Measurements from ENCODE around the gene LYZL1. TPM values are rescaled to one million over a fixed set of nuclear protein-coding genes. Genes with fewer than 3 reads are reported as not detected.
"Not testable (repeated sequence)": the region's sequence is repeated elsewhere in the genome, so short reads cannot be mapped to it uniquely, and the experiment has no call there.

Gene LYZL1
- total RNA-seq, 1 donor from 2014 or later: not detected

DNA sequence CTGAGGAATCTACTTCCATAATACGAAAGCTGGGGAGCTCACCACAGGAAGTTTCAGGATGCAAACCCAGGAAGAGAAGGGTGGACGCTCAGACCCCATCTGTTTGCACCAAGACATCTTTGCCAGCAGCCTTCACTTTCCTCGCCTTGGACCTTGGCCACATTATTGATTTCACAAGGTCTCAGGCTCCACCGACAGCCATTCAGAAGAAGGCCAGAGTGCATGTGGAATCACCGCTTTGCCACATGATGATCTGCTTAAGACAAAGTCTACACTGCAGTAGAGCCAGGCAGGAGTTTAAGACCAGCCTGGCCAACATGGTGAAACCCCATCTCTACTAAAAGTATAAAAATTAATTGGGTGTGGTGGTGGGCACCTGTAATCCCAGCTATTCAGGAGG, 60.0 kb downstream of the LYZL1 start:
- no peak for ATAC-seq
- intact Hi-C loops (cut with DNase I): no loop called here
- no peak for DNase-seq (ENCODE audit: missing footprints)

DNA sequence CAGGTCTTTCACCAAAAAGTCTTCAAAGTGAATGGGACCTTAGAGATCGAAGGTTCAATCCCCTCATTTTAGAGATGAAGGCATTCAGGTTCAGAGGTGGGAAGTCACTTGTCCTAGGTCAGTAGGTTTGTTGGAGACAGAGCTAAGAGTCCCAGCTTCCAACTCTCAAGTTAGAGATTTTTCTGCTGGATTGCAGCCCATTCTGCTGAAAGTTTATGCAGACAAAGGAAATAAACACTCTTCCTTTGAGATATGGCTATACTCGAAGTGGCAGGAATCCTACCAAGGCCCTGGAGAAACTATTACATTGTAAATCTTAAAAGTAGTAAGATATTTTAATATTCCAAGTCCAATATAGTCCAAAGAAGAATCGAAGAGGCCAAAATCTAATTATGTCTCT, 64.4 kb downstream of the LYZL1 start:
- ATAC-seq (no peak), DNase-seq (ENCODE audit: missing footprints) (no peak)
- intact Hi-C loops (cut with DNase I): no loop called here

DNA sequence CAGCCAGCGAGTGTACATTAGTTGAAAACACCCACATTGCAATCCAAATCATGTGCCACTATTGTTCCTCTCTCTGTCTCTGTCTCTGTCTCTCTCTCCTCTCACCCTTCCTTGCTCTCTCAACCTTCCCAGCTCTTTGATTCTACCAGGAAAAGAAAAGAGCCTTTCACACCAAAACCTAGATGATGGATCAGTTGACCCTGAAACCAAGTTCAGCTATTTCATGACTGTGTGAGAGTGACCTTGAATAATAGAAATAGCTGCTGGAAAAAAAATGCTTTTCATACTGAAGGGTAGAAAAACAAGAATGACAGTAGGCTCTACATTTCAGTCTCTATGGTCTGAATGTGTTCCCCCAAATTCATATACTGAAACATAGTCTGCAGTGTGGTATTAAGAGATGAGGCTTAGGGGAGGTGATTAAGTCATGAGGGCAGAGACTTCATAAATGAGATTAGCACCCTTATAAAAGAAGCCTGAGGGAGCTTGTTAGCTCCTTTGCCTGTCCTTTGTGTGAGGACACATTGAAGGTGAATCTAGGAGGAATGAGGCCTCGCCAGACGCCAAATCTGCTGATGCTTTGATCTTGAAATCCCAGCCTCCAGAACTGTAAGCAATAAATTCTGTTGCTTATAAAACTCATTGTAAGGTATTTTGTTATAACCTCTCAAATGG, 65.2 kb downstream of the LYZL1 start:
- DNase-seq (ENCODE audit: missing footprints) (no peak), ATAC-seq (no peak)
- intact Hi-C loops (cut with DNase I): no loop called here

DNA sequence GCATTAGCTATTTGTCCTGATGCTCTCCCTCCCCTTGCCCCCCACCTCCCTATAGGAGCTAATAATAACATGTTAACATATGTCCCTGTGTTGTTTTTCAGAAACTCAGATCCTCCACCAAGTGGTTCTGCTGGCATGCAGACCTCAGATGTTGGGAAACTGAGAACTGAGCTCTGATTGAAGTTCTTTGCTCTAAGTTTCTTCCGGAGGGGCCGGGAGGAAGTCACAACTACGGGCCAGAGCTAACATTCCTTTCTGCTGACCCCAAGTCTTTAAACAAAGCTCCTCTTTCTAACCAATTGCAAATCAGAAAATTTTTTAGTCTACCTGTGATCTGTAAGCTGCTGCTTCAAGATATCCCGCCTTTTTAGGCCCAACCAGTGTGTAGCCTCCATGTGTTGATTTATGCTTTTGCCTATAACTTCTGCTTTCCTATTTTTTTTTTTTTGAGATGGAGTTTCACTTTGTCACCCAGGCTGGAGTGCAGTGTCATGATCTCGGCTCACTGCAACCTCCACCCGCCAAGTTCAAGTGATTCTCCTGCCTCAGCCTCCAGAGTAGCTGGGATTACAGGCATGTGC, 66.6 kb downstream of the LYZL1 start:
- ATAC-seq (no peak), DNase-seq (ENCODE audit: missing footprints) (no peak)
- intact Hi-C loops (cut with DNase I): no loop called here

DNA sequence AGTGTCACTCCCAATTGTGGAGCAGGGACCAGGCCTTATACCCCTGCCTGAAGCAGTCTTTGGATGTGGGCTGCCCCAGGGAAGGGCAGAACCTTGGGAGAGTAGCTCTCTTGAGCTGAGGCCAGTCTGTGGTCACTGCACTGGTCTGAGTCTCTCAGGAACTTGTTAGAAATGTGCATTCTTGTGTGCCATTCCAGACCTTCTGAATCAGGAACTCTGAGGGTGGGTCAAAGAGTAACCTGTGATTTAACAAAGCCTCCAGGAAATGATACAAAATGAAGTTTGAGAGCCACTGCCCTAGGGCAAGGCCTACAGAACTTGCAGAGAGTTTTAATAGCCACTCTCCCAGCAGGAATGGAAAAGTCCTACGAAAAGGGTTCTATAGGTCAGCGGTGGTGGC, 68.1 kb downstream of the LYZL1 start:
- ATAC-seq: no peak
- intact Hi-C loops (cut with DNase I): no loop called here

DNA sequence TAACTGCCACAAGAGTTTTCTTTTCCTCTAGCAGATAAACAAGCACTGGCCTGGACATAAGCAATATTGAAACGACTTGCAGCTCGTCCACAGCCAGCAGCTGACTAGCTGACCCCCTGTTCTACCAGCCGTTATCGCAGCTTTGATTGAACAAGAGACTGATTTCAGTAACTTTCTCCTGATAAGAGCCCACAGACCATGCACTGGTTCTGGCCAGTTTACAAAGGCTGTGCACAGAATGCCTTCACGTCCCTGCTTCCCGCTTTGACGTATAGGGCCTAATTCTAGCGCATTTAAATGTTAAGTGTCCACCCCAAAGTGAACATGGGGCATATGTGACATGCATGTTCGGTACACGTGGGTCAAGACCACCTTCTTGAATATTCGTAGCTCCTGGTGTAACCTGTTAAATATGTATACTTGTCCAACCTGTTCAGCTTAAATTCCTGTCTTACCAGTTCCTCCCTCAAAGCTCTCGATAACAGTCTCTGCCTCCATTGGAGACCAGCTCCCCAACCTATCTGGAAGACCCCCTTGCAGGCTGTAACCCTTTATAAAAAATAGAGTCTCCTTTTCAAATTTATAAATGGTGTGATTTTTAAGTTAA, 69.2 kb downstream of the LYZL1 start:
- no peak for DNase-seq (ENCODE audit: missing footprints)
- ATAC-seq: no peak
- intact Hi-C loops (cut with DNase I): no loop called here

More for the DNA sequence above, 68.1 kb downstream of the LYZL1 start:
- no peak for DNase-seq (ENCODE audit: missing footprints)

DNA sequence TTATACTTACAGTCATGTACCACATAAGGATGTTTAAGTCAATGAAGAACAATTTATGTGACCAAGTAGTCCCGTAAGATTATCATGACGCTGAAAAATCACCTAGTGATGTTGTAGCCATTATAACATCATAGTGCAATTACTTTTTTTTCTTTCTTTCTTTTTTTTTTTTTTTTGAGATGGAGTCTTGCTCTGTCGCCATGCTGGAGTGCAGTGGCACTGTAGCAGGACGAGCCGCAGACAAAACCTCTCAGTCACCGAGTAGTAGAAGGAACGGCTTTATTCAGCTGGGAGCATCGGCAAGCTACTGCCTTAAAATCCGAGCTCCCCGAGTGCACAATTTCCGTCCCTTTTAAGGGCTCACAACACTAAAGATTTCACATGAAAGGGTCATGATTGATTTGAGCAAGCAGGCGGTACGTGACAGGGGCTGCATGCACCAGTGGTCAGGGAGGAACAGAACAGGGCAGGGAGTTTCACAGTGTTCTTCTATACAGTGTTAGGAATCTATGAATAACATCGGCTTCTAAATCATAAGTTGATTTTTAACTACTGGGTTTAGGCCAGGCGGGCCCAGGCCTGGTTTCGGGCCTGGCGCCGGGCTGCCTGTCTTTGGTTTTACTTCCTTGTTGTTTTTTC, 71.5 kb downstream of the LYZL1 start:
- DNase-seq (ENCODE audit: missing footprints); intact Hi-C loops (cut with DNase I); ATAC-seq: not testable (repeated sequence)
